ENCODE data around the gene LIMCH1.

Gene LIMCH1, protein sequence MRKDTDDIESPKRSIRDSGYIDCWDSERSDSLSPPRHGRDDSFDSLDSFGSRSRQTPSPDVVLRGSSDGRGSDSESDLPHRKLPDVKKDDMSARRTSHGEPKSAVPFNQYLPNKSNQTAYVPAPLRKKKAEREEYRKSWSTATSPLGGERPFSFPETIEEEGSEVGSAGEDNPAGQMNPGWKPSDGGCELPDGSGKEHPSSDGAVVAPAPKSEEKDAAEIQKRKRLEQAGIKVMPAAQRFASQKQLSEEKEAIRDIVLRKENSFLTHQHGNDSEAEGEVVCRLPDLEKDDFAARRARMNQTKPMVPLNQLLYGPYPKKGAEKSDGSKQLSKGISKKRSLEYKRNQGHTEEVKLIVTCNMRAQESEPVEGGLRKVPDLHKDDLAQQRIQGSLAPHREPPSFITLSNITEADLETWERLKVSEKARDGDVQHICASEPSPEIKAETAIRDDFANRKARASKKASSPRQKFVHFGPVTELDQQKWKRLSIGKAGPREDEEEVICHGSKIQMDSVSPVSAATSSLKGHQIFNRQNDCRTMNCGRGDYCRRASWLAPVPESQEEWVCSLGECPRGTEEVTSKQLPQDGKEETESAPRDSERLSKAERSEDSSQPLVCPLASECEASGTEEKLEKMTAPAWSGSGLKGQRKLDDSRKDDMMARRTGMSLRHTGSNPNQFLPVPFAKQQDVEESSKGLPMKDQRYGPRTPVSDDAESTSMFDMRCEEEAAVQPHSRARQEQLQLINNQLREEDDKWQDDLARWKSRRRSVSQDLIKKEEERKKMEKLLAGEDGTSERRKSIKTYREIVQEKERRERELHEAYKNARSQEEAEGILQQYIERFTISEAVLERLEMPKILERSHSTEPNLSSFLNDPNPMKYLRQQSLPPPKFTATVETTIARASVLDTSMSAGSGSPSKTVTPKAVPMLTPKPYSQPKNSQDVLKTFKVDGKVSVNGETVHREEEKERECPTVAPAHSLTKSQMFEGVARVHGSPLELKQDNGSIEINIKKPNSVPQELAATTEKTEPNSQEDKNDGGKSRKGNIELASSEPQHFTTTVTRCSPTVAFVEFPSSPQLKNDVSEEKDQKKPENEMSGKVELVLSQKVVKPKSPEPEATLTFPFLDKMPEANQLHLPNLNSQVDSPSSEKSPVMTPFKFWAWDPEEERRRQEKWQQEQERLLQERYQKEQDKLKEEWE (N-terminal part only)

DNA sequence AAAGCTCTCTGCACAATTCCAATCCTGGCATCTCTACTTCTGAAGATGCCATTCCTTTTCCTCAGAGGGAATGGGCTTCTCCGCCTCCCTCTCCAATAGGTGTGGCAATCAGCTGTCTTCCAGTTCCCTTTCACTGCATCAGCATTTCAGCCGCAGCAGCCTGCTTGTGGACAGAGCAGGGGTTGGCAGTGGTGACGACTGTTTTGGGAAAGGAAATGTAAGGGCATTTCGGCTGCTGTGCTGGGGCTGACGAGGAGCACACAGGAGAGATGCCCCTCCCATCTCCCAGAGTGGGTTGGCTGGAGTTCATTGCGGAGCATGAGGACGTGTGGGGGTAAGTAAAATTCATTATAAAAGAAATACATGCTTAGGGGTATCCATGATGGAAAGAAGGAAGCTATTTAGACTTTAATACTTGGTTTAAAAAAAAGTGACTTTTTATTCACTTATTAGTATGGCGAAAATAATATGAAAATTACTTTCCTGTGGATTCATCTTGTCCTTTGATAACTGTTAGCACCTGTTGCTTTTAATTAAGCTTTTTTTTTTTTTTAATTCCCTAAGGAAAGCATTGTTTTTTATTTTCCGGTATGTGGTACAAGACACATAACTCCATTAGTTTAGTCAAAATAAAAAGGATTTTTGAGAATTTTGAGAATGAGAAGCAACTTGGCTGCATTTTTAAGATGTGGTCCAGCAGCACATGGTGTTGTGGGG lies at the start of gene LIMCH1:
Gene LIMCH1 (plus strand): TSS at position 141 of the 717 bp plus-strand sequence. CDS start 67,839 bp downstream, outside the sequence.
- TF ChIP-seq GATA3 (IDR thresholded peaks at IDR 0.05; ENCODE audit: low read depth, low read length) (no peak), GATA2 (IDR thresholded peaks at IDR 0.05; ENCODE audit: low read depth, low read length) (no peak)

DNA sequence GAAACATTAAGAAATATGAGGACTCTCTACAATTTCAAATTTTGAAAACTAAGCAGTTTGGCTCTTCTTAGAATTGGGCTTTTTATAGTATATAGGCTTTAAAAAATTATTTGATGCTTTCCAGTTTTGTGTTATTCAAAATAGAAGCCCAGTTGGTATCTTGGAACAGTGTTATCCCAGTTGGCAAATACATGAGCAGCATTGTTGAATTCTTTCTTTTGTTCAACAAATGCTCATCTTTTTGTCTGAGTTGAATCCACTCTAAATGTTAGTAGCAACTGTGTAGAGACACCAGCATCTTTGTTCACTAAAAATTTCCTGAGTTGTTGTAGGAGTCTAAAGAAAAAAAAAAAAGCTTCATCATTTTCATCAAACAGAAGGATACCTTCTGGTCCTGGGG lies 41.0 kb upstream of the LIMCH1 start:
- no peak for TF ChIP-seq GATA3 (IDR thresholded peaks at IDR 0.05; ENCODE audit: low read depth, low read length)
- TF ChIP-seq GATA2 (IDR thresholded peaks at IDR 0.05; ENCODE audit: low read depth, low read length) = no peak

DNA sequence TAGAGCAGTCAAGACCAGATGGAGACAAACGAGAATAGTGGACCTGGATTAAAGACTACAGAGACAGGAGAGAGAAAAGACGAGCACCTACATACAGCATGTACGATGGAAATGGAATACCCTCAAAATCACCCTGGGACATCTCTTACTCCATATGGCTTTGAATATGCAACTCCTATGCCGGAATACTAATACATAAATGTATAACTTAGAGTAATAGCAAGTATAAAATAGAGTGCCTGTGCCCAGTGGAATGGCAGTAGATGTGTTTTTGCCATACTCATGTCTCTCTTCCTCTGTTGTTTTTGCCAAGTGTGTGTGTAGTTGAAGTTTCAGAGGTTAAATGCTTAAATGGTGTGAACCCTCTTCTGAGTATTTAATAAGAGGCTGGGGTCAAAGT lies 39.8 kb upstream of the LIMCH1 start:
- TF ChIP-seq GATA3 (IDR thresholded peaks at IDR 0.05; ENCODE audit: low read depth, low read length) (no peak), GATA2 (IDR thresholded peaks at IDR 0.05; ENCODE audit: low read depth, low read length) (no peak)

DNA sequence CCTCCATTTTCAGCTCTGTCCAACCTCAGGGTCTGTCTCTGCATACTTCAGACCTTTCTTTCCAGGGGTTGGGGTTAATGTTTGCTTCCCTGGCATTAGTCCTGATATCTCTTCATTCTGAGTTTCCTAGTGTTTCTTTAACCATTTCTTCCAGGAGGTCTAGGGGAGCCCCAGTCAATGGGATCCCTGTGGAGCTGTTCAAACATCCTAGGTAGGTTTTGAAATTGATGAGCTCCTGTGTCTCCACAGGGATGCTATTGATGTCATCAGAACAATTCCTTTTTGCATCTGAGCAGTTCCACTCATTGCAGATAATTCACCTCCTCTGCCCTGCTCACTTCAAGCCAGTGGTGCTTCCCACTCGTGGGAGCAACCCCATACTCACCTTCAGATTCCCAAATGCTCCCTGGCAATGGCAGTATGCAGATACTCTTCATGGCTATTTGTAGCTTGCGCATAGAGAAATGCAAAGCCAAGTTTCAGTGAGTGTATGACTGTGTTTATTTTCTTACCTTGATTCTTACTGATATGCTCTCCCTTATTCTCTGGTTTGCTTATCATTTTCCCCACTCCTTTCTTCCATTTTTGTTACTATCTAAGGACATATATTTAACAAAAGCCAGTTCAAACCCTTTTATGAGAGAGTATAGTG lies 33.7 kb upstream of the LIMCH1 start:
- no peak for TF ChIP-seq GATA2 (IDR thresholded peaks at IDR 0.05; ENCODE audit: low read depth, low read length)

DNA sequence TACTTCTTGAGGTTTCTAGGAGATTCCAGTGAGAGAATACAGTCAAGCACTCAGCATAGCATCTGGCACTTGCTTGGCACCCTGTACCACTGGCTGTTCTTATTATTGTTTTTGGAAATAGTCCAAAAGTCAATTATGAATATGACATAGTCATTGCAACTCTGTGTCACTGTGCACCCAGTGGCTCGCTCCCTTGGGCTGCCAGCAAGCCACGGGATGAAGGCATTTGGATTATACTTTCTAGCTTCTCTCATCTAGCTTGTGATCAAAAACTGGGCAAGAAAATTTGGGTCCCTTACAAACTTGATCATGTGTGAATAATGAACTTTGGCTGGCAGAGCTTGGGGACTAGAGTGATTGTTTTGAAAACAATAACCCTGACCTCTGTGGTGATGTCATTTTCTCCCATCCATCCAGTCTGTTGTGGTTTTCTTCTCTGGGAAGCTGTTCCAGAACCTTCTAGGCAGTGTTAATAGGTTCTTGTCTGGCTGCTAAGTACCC lies 32.7 kb upstream of the LIMCH1 start:
- TF ChIP-seq GATA3 (IDR thresholded peaks at IDR 0.05; ENCODE audit: low read depth, low read length) = no peak
- TF ChIP-seq GATA2 (IDR thresholded peaks at IDR 0.05; ENCODE audit: low read depth, low read length) = no peak

DNA sequence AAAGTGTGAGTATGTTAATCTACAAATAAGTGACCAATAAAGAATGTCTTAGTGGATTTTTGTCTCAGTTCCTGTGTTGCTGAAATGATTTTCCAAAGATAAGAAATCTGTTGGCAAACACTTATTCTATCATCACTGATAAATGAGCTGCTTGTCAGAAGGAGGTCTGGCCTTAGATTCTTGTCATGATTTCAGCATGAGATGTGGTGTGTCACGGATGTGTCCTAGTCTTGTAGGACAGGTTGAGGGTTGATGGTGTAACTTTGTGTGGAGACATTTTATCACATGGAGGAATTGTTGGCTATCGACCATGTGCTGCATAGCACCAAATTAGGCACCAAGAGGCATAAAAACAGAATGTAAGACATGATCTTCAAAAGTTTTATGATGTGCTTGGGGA lies 31.8 kb upstream of the LIMCH1 start:
- TF ChIP-seq GATA2 (IDR thresholded peaks at IDR 0.05; ENCODE audit: low read depth, low read length) = peak; percentile 46; the same call in 1 of the 2 replicates
- peak; percentile 30; the same call in 1 of the 2 replicates for TF ChIP-seq GATA3 (IDR thresholded peaks at IDR 0.05; ENCODE audit: low read depth, low read length)

DNA sequence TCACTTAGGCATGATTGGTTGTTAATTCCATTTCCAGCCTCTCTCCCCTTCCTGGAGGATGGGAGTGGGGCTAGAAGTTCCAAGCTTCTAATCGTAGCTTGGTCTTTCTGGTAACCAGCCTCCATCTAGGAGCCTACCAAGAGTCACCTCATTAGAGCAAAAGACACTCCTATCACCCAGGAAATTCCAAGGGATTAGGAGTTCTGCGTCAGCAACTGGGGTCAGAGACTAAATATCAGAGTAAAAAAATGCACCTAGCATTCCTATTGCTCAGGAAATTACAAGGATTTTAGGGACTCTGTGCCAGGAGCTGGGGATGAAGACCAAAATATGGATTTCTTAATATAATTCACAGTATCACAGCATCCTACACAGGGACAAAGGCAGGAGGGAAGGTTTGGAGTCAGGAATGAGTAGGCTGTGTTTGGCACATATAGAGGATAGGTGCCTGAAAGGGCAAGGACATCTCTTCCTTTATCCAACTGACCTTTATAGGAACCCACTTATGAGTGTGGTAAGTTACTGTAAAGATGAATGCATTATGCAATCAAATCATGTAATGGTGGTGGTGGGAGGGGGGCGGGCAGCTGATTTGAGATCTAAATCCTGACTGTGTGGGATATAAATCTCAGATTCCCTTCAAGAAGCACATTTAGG lies 30.5 kb upstream of the LIMCH1 start:
- no peak for TF ChIP-seq GATA2 (IDR thresholded peaks at IDR 0.05; ENCODE audit: low read depth, low read length)
- TF ChIP-seq GATA3 (IDR thresholded peaks at IDR 0.05; ENCODE audit: low read depth, low read length) = no peak

DNA sequence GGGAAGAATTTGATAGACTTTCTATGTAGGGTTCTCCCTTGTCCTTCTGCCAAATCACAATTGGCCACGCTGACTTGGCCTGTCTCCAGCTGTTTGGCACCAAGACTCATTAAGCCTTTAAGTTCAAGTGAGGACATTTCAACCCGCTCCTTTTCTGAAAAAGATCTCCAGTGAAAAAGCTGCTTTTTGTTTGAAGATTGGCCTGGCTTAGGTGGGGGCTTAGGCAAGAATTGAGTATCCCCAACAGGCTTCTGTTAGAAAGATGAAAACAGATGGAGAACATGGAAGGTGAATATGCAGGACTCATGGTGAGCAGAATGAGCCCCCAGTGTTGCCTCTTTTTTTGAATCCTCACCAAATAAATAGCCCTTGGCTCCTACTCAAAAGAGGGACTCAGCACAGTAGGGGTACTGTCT lies 28.5 kb upstream of the LIMCH1 start:
- TF ChIP-seq GATA2 (IDR thresholded peaks at IDR 0.05; ENCODE audit: low read depth, low read length) = no peak
- no peak for TF ChIP-seq GATA3 (IDR thresholded peaks at IDR 0.05; ENCODE audit: low read depth, low read length)

DNA sequence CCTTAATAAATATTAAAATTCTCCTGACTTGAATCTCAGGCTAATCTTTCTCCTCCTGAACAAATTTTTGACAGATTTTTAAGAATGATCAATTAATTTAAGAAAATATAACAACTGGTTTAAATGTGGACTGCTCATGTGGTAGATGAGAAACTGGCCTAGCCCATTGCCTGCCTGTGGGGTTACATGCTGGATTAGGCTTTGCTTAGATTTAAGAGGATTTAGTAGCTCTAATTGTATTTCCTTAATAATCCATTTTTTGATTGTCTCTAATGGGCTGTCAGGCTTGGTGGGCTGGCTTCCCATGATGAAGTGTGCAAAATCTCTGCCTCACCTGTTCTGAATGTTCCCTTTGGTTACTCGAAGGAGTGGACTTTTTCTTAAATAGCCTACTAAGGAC lies 27.8 kb upstream of the LIMCH1 start:
- no peak for TF ChIP-seq GATA2 (IDR thresholded peaks at IDR 0.05; ENCODE audit: low read depth, low read length)
- TF ChIP-seq GATA3 (IDR thresholded peaks at IDR 0.05; ENCODE audit: low read depth, low read length) = no peak

DNA sequence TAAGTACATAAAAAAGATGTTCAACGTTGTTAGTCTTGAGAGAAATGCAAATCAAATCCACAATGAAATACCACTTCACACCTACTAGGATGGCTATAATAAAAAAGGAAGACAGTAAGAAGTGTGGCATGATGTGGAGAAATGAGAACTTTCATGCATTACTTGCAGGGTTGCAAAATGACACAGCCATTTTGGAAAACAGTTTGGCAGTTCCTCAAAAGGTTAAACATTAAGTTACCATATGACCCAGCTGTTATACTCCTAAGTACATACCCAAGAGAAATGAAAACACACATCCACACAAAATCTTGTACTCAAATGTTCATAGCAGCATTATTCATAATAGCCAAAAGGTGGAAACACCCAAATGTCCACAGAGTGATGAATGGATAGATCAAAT lies 25.8 kb upstream of the LIMCH1 start:
- TF ChIP-seq GATA3 (IDR thresholded peaks at IDR 0.05; ENCODE audit: low read depth, low read length) (no peak), GATA2 (IDR thresholded peaks at IDR 0.05; ENCODE audit: low read depth, low read length) (no peak)

DNA sequence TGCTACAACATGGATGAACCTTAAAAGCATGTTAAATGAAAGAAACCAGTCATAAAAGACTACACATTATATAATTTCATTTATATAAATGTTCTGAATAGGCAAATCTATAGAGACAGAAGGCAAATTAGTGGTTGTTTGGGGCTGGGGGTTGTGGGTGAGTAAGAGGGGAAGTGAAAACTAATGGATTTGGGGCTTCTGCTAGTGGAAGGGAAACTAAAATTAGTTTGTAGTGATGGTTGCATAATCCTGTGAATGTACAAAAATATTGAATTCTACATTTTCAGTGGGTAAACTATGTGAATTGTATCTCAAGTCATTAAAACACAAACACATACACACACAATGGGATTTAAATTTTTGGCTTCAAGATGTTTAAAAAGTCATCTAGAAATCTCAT lies 25.4 kb upstream of the LIMCH1 start:
- TF ChIP-seq GATA2 (IDR thresholded peaks at IDR 0.05; ENCODE audit: low read depth, low read length) = no peak
- TF ChIP-seq GATA3 (IDR thresholded peaks at IDR 0.05; ENCODE audit: low read depth, low read length) = no peak

DNA sequence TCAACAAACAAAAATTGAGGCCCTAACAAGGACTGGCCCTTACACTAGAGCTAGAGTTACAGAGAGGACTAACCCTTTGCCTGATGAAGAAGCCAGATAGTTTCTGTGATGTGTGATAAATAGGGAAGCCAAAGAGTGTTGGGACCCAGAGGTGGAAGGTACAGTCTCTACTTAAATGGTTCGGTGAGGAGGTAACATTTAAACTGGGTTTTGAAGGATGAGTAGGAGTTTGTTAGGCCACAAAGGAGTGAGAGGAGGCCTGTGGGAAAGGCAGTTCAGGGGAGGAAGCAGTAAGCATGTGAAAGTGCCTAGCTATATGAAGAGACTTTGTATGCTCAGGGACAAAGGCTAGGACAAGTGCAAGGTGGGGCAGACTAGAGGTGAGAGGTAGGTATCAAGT lies 23.8 kb upstream of the LIMCH1 start:
- TF ChIP-seq GATA2 (IDR thresholded peaks at IDR 0.05; ENCODE audit: low read depth, low read length) (no peak), GATA3 (IDR thresholded peaks at IDR 0.05; ENCODE audit: low read depth, low read length) (no peak)

All from SH-SY5Y (cell line).